Stimulated activated CD8-positive, alpha-beta memory T cell treated with anti-CD3 and anti-CD28 coated beads, Interleukin-15, amount 100 ng/mL, for 24 hours (primary cell): ENCODE results near the gene RASGRP2.

Experiments used
- DNase-seq: peaks from one replicate; pipeline ENCODE4 v3.0.0-alpha.2; 2020; ENCODE audit warnings: low read depth

RASGRP2 gene

DNA sequence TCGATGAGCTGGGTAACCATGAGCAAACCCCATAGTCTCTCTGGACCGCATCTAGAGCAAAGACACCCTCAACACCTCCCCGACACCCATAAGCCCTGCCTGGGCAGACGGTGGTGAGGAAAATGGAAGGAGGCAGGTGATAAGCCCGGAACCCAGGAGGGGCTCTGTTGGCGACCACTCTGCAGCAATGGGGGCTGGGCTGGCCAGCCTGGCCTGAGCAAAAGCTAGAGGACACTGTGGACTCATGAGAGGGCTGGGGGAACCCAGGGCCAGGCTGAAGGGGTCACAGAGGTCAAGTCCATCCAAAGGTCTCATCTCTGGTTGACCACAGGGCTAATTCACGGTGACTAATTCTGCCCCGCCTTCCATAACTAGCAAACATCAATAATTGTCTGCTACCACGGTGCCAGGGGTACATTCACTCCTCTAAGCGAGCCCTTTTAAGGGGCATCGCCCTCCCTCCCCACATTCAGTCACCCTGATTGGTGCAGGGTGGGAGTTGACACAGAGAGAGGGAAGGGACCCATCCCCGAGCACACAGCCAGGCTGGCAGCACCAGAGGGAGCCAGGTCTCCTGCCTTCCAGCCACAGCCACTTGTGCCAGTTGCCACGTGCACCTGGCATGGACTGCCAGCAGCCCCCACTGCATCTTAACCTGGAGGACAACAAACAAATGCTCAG is 11.9 kb upstream of the RASGRP2 start:
- DNase-seq, result no peak

DNA sequence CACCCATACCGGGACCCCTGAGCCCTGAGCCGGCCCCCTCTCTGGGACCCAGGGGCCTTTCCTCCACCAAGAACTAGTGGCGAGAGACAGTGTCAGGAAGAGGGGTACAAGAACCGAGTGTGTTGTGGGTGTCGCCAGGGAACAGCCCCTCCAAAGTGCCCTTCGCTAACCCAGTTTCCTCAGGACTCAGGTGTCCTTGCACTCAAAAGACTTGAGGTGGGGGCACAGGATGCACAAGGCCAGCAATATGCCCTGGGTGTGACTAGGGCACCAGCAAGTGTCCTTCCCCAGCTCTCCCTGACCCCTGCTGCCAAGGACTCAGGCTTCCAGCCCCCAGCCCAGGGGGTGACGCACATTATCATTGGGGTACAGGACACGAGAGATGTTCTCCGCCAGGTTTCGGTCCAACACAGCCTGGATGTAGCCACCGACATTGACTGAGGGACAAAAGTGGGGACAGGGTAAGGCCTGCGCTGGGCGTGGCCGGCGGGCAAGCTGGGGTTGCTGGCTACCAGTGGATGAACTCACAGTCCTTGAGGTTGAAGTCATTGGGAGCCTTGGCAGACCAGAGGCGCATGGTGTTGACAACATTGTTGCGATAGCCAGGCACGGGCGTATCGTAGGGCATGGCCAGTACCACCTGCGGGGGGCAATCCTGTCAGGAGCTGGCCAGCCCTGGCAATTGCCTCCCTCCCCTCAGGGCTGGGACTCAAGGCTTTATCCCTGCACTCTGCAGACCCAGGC is 11.1 kb upstream of the RASGRP2 start:
- DNase-seq, result no peak

DNA sequence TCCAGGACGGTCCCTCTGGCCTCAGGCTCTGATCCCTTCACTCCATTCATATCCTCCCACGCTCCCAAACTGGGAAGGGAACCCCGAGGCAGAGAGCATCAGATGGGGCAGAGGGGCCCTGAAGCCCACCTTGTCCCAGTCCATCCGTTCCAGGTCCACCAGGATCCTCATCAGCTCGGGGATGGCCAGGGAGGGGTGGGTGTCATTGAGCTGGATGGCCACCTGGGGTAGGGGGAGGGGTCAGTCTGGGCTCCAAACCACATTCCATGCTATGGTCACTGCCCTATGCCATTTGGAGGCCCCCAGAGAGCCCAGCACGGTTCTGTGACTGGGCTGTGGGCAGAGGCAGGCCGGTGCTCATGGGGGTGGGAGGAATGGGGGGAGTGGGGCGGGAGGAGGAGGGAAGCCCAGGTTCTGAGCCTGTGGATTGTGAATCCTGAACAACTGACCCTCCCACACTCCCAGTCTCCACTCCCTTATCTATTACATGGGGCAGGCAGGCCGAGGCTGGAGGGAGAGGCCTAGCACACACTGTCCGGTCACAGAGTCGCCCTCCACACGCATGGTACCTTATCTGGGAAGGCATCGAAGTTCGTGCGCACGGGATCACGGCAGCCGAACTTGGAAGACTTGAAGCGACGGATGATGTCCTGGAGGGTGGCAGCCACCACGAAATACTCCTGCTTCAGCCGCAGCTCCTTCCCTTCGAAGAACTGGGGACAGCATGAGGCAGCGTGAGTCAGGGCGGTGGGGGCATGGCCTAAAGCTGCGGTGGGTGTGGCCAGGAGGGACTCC is 10.4 kb upstream of the RASGRP2 start:
- DNase-seq, result no peak

- DNase-seq, result no peak
Measured at GRCh38 chr11:64753380-64754123, 9.6 kb upstream of the RASGRP2 start.

DNA sequence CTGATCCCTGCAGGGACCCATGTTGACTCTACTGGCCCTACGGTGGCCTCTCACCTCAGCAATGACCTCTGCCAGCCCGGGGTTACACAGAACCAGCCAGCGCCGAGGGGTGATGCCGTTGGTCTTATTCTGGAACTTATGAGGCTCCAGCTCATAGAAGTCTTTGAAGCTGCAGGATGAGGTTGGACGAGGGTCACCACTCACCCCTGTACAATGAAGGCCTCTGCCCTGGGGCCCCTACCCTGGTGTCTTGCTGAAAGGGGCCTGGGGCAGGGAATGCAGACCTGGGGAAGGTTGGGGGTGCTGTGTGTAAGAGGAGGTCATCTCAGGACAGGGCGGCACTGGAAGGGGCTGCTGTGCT is 9.1 kb upstream of the RASGRP2 start:
- DNase-seq, result no peak

- DNase-seq, result no peak
Measured at GRCh38 chr11:64752175-64752970, 8.4 kb upstream of the RASGRP2 start.

- DNase-seq, result no peak
Measured at GRCh38 chr11:64751580-64751979, 7.6 kb upstream of the RASGRP2 start.

- DNase-seq, result no peak
Measured at GRCh38 chr11:64751136-64751535, 7.2 kb upstream of the RASGRP2 start.

DNA sequence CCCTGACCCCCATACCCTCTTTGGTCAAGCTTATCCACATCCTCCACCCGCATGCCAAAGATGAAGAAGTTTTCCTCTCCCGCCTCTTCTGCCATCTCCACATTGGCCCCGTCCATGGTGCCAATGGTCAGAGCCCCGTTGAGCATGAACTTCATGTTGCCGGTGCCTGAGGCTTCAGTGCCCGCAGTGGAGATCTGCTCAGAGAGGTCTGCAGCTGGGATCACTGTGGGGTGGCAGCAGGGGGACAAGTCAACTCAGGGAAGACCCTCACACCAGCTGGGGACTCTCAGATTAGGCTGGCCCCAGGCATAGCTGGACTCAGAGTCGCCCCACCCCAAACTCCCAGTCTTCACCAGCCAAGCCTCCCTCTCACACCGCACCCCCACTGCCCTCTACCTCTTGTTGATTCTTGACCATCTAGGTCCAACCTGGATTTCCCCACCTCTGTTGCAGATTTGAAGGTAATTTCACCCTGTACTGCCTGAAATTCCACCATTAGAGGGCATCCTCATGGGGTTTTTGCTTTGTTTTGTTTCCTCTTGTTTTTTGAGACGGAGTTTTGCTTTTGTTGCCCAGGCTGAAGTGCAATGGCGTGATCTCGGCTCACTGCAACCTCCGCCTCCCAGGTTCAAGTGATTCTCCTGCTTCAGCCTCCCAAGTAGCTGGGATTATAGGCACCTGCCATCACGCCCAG is 6.6 kb upstream of the RASGRP2 start:
- no peak for DNase-seq

DNA sequence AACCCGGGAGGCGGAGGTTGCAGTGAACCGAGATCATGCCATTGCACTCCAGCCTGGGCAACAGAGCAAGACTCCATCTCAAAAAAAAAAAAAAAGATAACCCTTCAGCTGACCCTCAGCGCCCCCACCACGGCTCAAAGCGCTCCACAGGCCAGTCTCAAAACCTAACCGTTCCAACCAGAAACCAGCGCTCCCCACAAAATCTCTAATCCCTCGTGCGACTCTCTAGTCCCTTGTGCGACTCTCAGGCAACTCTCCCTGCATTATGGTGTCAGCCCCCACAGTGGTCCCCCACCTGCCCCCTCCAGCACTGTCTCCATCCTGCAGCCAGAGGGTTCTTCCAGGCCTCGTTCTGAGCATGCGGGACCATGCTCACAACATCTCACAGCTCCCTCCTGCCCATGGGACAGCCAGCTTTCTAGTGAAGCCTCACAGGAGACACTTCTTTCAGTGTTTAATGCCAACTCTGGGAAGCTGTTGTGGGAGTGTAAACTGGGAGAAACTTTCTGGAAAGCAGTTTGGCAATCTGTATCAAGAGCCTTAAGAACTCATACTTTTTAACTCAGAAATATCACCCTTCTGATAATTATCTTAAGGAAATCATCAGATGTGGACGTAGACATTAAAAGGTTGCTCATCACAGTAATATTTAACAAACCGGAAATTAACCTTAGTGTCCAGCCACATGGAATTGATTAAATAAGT is 4.2 kb upstream of the RASGRP2 start:
- DNase-seq, result no peak

DNA sequence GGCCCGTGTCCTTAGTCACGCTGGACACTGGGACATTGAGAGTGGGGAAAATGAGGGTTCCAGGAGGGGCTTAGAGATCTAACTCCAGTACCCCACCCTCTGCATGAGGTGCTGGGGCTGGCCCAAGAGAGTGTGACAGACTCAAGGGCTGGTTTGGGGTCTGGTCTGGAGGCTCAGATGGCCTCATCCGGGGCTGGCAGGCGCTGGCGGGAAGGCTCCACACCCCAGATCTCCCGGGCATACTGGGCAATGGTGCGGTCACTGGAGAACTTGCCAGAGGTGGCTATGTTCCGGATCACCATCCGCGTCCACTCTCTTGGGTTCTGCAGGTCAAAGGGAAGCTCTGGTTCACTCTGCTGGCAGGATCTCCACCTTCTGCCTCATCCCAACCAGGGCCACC is 2.5 kb upstream of the RASGRP2 start:
- no peak for DNase-seq

DNA sequence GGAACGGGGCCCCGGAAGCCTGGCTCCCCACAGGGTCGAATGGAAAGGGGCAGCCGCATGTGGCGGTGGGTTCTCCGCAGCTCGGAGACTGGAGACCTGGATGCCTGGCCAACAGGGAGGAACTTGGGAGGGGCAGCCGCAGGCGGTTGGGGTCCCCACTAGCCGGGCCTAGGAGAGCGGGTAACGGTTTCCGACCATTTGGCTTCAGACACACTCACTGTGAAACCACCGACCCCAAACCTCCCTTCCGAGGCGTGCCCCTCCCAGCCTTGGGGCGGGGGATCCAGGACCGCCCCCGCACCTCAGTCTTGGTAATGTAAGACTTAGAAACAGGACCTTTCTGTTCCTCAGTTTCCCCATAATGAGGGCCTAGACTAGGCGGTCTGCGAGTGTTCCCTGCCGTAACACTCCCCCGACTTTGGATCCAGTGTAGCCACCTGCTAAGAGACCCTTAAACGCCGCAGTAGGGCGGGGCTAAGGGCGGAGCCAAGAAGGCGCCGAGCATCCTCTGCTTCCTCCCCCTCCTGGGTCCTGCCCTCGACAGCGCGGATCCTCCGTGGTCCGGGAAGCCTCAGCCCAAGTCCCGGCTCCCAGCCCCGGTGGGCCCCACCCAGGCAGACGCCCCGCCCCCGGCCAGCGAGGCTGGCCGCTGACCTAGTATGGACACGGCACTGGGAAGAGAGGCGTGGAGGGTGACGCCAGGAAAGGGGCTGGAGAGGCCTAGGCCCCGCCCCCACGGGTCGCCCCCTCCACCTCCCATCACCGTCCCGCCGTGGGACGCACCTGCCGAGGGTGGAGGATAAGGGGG is 1.8 kb upstream of the RASGRP2 start:
- no peak for DNase-seq

- no peak for DNase-seq
Measured at GRCh38 chr11:64745189-64745520, 1.2 kb upstream of the RASGRP2 start.

DNA sequence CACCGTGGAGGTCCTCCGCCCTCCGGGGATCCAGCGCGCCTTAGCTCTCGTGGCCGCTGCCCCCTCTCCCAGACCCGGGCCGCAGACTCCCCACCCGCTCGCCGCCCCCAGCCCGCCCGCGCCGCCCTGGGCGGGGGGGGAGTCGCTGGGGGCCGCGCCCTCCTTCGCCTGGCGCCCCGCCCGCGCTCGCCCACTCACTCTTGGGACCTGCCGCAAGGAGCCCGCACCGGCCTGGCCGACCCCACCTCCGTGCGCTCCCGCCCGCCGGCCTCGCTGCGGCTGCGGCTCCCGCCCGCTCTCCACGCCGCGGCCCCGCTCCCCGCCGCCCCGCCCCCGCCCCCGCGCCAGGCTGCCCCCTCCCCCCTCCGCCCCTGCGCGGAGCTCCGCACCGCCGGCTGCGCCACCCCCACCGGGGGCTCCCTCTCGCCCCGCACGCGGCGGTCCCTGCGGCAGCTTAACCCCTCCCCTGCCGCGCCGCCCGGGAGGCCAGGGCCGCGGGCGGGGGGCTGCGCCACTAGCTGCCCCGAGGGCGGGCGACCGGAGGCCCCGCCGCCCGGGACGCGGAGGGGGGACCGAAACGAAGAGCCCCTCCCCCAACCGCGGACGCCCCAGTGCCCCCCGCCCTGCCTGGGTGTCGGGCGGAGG is 724 bp upstream of the RASGRP2 start:
- no peak for DNase-seq

GRCh38 chr11:64742889-64743590 is 902 bp downstream of the RASGRP2 start:
- DNase-seq, result peak; percentile 76

- no peak for DNase-seq
Measured at GRCh38 chr11:64742087-64742888, 1.7 kb downstream of the RASGRP2 start.

DNA sequence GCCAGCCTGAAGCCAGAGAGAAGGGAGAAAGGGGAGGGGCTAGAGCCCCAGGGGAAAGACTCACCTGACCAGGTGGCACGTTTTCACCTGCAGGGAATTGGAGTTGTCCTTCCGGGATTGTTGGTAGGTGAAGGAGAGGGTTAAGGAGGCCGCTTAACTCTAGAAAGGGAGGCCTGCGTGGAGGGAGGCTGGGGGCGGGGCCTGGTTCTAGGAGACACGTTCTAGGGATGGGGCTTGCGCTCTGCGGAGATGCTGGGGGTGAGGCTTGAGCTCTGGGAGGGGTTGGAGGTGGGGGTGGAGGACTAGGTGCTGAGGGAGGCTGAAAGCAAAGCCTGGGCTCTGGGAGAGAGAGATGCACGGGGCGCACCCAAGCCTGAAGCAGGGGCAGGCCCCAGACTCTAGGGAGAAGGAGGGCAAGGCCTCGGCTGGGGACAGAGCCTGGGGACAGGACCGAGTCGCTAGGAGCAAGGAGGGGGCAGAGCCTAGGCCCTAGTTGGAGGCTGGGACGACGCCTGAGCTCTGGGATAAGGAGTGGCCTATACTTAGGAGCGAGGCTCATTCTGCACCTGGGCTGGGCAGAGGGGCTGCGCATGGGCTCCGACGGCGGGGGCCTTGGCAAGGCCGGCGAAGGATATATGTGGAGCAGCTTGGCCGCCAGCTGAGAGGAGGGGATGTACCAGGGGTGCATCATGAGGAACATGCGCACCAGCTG is 2.4 kb downstream of the RASGRP2 start:
- DNase-seq, result no peak
